SK-N-SH treated with all-trans-retinoic acid at 6 μM for 48 hours (cell line): ENCODE results near the gene ANKRD6.

Experiments
- ARNTL ChIP-seq: fragments of 450-650 bp; formaldehyde crosslinking; IDR thresholded peaks from 2 replicates; pipeline ENCODE4 v1.5.0; 2020; ENCODE audit warnings: low read depth, mild to moderate bottlenecking, moderate library complexity, borderline replicate concordance
- CREB5 ChIP-seq: fragments of 250-450 bp; sonication (Bioruptor Pico); IDR thresholded peaks from 2 replicates; pipeline ENCODE4 v1.5.1; 2020; ENCODE audit warnings: low read depth, mild to moderate bottlenecking, moderate library complexity
- ESRRG ChIP-seq: fragments of 250-450 bp; sonication (Bioruptor Pico); IDR thresholded peaks from 2 replicates; pipeline ENCODE4 v1.6.1; 2021; ENCODE audit warnings: mild to moderate bottlenecking
- OSR1 ChIP-seq: fragments of 250-450 bp; sonication (Bioruptor Pico); IDR thresholded peaks from 2 replicates; pipeline ENCODE4 v1.8.0; 2022; ENCODE audit warnings: moderate library complexity, mild to moderate bottlenecking, inconsistent platforms
- POU6F1 ChIP-seq: fragments of 250-450 bp; sonication (Bioruptor Pico); IDR thresholded peaks from 2 replicates; pipeline ENCODE4 v1.8.0; 2021; ENCODE audit warnings: low read depth, mild to moderate bottlenecking, moderate library complexity, borderline replicate concordance
- RARB ChIP-seq: fragments of 250-450 bp; sonication (Bioruptor Pico); IDR thresholded peaks from 2 replicates; pipeline ENCODE4 v1.8.0; 2021; ENCODE audit warnings: mild to moderate bottlenecking, moderate library complexity
- TCF4 ChIP-seq: fragments of 250-450 bp; sonication (Bioruptor Pico); IDR thresholded peaks from 2 replicates; pipeline ENCODE4 v1.8.0; 2021; ENCODE audit warnings: mild to moderate bottlenecking, moderate library complexity, borderline replicate concordance
- TOX ChIP-seq: fragments of 250-450 bp; sonication (Bioruptor Pico); IDR thresholded peaks from 2 replicates; pipeline ENCODE4 v1.8.0; 2021; ENCODE audit warnings: mild to moderate bottlenecking, moderate library complexity, borderline replicate concordance
- ZFP3 ChIP-seq: fragments of 250-450 bp; sonication (Bioruptor Pico); IDR thresholded peaks from 2 replicates; pipeline ENCODE4 v1.5.0; 2020; ENCODE audit warnings: mild to moderate bottlenecking, moderate library complexity
- ZFP30 ChIP-seq: fragments of 450-650 bp; formaldehyde crosslinking; IDR thresholded peaks from 2 replicates; pipeline ENCODE4 v1.5.0; 2022; ENCODE audit warnings: mild to moderate bottlenecking, moderate library complexity
- ZNF565 ChIP-seq: fragments of 450-650 bp; formaldehyde crosslinking; conservative IDR thresholded peaks from 2 replicates; pipeline ENCODE4 v1.5.0; 2020; ENCODE audit warnings: low read depth, mild to moderate bottlenecking, moderate library complexity
- ZNF8 ChIP-seq: fragments of 450-650 bp; formaldehyde crosslinking; IDR thresholded peaks from 2 replicates; pipeline ENCODE4 v1.5.0; 2020; ENCODE audit warnings: mild to moderate bottlenecking, moderate library complexity
- TF ChIP-seq, protein P1 (sequence below): fragments of 250-450 bp; sonication (Bioruptor Pico); IDR thresholded peaks from 2 replicates; pipeline ENCODE4 v1.5.1; 2021; ENCODE audit warnings: mild to moderate bottlenecking, moderate library complexity

DNA sequence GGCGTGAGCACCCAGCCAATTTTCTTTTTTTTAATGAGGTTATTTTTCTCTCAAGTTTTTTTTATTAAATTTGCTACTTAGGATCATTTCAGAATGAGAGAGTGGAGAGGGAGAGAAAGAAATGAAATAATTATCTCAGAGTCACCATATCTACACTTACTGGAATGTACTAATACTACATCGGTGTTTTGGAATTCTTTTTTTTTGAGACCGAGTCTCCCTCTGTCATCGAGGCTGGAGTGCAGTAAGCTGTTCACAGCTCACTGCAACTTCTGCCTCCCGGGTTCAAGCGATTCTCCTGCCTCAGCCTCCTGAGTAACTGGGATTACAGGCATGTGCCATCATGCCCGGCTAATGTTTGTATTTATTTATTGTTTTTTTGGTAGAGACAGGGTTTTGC is 27.8 kb downstream of the ANKRD6 start:
- TF ChIP-seq ZFP30 (CRISPR knock-in tag) (no peak), OSR1 (CRISPR knock-in tag) (no peak), ZFP3 (CRISPR knock-in tag) (no peak), TOX (CRISPR knock-in tag) (no peak), TCF4 (CRISPR knock-in tag) (no peak), ARNTL (CRISPR knock-in tag) (no peak), ZNF8 (CRISPR knock-in tag) (no peak), ZNF565 (CRISPR knock-in tag) (no peak), ESRRG (CRISPR knock-in tag) (no peak), RARB (CRISPR knock-in tag) (no peak), POU6F1 (no peak), CREB5 (CRISPR knock-in tag) (no peak)
- TF ChIP-seq, protein P1, sequence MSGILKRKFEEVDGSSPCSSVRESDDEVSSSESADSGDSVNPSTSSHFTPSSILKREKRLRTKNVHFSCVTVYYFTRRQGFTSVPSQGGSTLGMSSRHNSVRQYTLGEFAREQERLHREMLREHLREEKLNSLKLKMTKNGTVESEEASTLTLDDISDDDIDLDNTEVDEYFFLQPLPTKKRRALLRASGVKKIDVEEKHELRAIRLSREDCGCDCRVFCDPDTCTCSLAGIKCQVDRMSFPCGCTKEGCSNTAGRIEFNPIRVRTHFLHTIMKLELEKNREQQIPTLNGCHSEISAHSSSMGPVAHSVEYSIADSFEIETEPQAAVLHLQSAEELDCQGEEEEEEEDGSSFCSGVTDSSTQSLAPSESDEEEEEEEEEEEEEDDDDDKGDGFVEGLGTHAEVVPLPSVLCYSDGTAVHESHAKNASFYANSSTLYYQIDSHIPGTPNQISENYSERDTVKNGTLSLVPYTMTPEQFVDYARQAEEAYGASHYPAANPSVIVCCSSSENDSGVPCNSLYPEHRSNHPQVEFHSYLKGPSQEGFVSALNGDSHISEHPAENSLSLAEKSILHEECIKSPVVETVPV, result no peak
